ENCODE measurements around the gene EPC2.
"Not testable (repeated sequence)": the region's sequence is repeated elsewhere in the genome, so short reads cannot be mapped to it uniquely, and the experiment has no call there.

Gene EPC2

GRCh38 chr2:148721991-148722777 is 77.6 kb downstream of the EPC2 start:
- no peak for DNase-seq (ENCODE audit: low read depth in 2 of 2)

- DNase-seq (ENCODE audit: low read depth in 2 of 2), result no peak
These were observed 81.0 kb downstream of the EPC2 start for GRCh38 chr2:148725564-148725963.

- no peak for DNase-seq (ENCODE audit: low read depth in 2 of 2)
These were observed 81.7 kb downstream of the EPC2 start for GRCh38 chr2:148726228-148726627.

GRCh38 chr2:148730085-148730484 is 85.5 kb downstream of the EPC2 start:
- DNase-seq (ENCODE audit: low read depth in 2 of 2), result no peak

- DNase-seq (ENCODE audit: low read depth in 2 of 2), result no peak
These were observed 93.2 kb downstream of the EPC2 start for GRCh38 chr2:148737742-148738141.

- no peak for DNase-seq (ENCODE audit: low read depth in 2 of 2)
These were observed 95.0 kb downstream of the EPC2 start for GRCh38 chr2:148739454-148740105.

GRCh38 chr2:148742373-148742772 is 97.8 kb downstream of the EPC2 start:
- no peak for DNase-seq (ENCODE audit: low read depth in 2 of 2)

- no peak for DNase-seq (ENCODE audit: low read depth in 2 of 2)
These were observed 100.8 kb downstream of the EPC2 start for GRCh38 chr2:148745151-148745851.

GRCh38 chr2:148746973-148747372 is 102.4 kb downstream of the EPC2 start:
- no peak for DNase-seq (ENCODE audit: low read depth in 2 of 2)

- DNase-seq (ENCODE audit: low read depth in 2 of 2), result no peak
These were observed 107.4 kb downstream of the EPC2 start for GRCh38 chr2:148751907-148752306.

- no peak for DNase-seq (ENCODE audit: low read depth in 2 of 2)
These were observed 108.4 kb downstream of the EPC2 start for GRCh38 chr2:148752977-148753376.

GRCh38 chr2:148754864-148755263 is 110.3 kb downstream of the EPC2 start:
- DNase-seq (ENCODE audit: low read depth in 2 of 2), result no peak

GRCh38 chr2:148756292-148756975 is 111.9 kb downstream of the EPC2 start:
- DNase-seq (ENCODE audit: low read depth in 2 of 2), result peak; percentile 89 to 91

- DNase-seq (ENCODE audit: low read depth in 2 of 2), result no peak
These were observed 120.3 kb downstream of the EPC2 start for GRCh38 chr2:148764815-148765214.

- no peak for DNase-seq (ENCODE audit: low read depth in 2 of 2)
These were observed 125.5 kb downstream of the EPC2 start for GRCh38 chr2:148770047-148770446.

- DNase-seq (ENCODE audit: low read depth in 2 of 2), result no peak
These were observed 137.0 kb downstream of the EPC2 start for GRCh38 chr2:148781544-148781943.

GRCh38 chr2:148789059-148789458 is 144.5 kb downstream of the EPC2 start:
- DNase-seq (ENCODE audit: low read depth in 2 of 2), result no peak

GRCh38 chr2:148790172-148790571 is 145.6 kb downstream of the EPC2 start:
- not testable (repeated sequence) for DNase-seq (ENCODE audit: low read depth in 2 of 2)

GRCh38 chr2:148794558-148794957 is 150.0 kb downstream of the EPC2 start:
- peak; percentile 24 to 26 for DNase-seq (ENCODE audit: low read depth in 2 of 2)

GRCh38 chr2:148796735-148797512 is 152.4 kb downstream of the EPC2 start:
- DNase-seq (ENCODE audit: low read depth in 2 of 2), result no peak

Measured in fibroblast of skin of left biceps (primary cell).